ENCODE measurements around the gene GRIA4.

DNA sequence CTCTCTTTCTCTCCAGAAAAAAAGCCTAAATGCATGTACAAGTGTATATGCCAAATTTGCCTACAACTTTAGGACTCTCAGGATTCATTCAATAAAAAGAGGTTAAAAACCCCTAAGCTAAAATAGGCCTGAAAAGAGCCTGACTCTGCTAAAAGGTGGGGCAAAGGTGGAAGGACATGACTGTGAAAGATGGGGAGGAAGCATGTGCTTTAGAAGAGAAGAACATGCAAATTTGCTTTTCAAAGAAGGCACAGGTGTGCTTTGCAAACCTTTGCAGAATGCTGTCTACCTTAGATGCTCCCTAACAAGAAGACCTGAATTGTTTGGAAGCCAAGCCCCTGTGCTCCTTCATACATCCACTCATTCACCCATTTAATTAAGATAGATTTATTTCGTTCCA is 87.4 kb downstream of the GRIA4 start:
- no peak for TF ChIP-seq POLR2A (IDR thresholded peaks at IDR 0.05)
- TF ChIP-seq, protein P1, sequence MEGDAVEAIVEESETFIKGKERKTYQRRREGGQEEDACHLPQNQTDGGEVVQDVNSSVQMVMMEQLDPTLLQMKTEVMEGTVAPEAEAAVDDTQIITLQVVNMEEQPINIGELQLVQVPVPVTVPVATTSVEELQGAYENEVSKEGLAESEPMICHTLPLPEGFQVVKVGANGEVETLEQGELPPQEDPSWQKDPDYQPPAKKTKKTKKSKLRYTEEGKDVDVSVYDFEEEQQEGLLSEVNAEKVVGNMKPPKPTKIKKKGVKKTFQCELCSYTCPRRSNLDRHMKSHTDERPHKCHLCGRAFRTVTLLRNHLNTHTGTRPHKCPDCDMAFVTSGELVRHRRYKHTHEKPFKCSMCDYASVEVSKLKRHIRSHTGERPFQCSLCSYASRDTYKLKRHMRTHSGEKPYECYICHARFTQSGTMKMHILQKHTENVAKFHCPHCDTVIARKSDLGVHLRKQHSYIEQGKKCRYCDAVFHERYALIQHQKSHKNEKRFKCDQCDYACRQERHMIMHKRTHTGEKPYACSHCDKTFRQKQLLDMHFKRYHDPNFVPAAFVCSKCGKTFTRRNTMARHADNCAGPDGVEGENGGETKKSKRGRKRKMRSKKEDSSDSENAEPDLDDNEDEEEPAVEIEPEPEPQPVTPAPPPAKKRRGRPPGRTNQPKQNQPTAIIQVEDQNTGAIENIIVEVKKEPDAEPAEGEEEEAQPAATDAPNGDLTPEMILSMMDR (IDR thresholded peaks at IDR 0.05), result no peak
